SIG-M5 treated with dmso at 0.1 percent for 504 hours (cell line): Measurements from ENCODE around the gene SIPA1L3.
A peak's percentile ranks its signal among the peaks of the same experiment; 100 is the strongest.

ENCODE experiments used
- DNase-seq: peaks from one replicate; lab custom pipeline; 2025; ENCODE audit not compliant: unreplicated experiment; lab: John Stamatoyannopoulos, UW

SIPA1L3 gene

GRCh38 chr19:37947778-37948177 is 40.8 kb downstream of the SIPA1L3 start:
- no peak for DNase-seq

GRCh38 chr19:37948362-37948761 is 41.4 kb downstream of the SIPA1L3 start:
- DNase-seq: no peak

DNA sequence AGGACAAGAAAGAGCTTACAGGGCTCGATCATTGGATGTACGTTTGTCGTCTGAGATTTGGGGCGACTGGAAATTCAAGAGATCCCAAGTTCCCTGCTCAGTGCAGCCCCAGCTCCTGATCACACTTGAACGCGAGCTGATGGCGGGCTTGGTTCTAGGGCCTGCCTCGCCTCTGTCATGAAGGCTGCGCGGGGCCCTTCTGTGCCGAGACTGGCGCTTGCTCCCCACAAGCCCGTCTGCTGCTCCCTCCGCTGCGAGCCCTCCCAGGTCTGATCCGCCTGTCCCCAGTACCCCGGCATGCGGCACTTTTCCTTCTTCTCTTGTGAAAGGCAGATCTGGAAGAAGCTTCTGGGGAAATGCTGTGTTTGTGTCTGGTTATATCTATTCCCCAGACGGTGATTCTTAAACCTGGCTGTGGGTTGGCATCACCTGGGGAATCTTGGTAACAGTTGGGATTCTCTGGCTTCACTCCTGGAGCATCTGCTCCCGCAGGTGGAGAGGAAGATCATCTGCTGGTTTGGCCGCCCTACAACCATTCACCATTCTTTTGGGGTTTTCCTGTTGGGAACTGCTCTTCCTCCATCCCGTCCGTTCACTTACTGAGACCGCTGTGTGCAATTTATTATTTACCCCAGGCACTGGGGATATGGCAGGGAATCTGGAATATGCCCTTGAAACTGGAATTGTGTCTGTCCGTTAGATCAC is 43.6 kb downstream of the SIPA1L3 start:
- DNase-seq: no peak

DNA sequence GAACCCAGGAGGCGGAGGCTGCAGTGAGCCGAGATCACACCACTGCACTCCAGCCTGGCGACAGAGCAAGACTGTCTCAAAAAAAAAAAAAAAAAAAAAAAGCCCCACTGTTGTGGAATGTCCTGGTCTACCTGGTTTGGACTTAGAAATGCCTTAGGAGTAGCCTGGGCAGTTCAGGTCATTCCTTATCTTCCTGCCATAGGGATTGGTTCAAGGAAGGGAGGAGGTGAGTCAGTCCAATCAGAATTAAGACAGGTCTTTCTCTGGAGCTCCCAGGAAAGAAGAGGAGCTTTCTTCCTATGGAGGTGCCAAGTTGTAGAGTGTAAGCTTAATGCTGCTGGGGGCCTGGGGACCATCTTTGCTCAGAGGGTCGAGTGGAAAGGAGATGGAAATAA is 44.8 kb downstream of the SIPA1L3 start:
- no peak for DNase-seq

DNA sequence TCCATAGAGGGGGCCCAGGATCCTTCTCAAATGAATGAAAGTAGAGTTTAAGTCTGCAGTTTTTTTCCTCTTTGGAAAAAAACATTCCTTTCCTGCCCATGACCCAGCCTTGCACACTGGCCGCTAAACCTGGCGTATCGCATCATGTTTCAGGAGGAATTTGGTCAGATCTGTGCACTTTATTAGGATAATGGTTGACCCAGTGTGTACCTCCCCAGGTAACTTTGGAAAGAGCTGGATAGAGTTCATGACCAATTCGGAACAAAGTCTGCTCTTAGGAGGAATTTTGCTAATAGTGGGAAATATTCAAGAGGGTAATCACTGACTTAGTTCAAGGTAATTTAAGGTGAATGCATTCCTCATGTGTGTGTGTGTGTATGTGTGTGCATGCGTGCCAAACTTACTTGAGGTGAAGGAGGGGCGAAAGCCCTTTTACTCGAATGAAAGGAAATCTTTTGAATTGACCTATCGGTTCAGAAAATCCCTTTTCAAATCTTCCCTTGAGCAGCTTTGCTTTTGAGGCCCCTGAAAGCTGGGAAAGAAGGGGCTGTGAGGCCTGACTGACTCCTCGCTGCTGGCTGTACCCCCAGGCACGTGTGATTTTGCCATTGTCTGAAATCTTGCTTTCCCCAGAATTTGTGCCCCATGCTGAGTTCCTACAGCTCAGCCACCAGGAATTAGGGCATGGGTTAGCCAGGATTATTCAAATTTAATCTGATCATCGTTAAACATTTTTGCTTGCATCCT is 46.3 kb downstream of the SIPA1L3 start:
- no peak for DNase-seq

DNA sequence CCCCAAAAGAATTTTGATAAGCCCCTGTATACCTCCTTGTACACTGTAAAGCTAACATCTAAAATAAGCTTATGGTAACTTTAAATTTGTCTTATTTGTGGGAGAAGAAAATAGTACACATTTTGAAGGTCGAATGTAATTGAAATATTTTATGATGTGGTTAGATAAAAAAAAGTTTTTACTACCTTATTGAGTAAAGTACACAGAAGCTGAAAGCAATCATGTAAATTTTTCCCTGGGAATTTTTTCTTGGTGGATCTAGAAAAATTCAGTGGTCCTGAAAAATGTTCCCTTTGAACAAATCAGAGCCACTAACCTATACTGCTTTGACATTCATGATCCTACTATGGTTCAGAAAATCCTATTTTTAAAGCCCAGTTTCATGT is 46.9 kb downstream of the SIPA1L3 start:
- no peak for DNase-seq

DNA sequence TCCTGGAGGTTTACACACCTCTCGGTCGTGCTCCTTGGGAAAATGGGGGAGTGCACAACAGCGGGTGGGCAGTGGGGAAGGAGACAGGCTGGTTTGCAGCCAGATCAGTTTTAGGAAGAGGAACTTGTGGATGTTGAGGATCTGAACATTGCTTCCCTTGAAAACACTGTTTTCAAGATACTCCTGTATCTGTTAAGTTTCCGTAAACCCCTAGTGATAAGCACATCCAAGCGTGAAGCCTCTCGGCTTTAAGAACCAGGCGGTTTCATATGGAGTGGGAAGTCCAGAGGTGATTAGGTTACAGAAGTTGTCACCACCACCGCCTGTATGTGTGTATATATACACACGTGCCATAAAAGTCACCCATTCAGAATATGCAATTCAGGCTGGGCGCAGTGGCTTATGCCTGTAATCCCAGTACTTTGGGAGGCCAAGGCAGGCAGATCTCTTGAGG is 47.4 kb downstream of the SIPA1L3 start:
- no peak for DNase-seq

GRCh38 chr19:37955986-37956385 is 49.0 kb downstream of the SIPA1L3 start:
- no peak for DNase-seq

DNA sequence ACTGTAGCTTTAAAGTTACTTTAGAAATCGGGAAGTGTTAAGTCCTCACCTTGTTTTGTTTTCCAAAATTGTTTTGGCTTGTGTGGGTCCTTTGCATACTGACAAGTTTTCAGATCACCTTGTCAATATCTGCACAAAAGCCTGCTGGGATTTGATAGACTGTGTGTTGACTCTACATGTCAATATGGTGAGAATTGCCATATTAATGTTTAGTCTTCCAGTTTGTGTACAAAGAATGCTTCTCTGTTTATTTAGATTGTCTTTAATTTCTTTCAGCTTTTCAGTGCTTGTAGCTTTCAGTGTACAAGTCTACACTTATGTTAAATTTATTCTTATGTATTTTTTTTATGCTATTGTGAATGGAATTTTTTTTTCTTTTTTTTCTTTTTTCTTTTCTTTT is 50.2 kb downstream of the SIPA1L3 start:
- no peak for DNase-seq

GRCh38 chr19:37959665-37960114 is 52.7 kb downstream of the SIPA1L3 start:
- no peak for DNase-seq

DNA sequence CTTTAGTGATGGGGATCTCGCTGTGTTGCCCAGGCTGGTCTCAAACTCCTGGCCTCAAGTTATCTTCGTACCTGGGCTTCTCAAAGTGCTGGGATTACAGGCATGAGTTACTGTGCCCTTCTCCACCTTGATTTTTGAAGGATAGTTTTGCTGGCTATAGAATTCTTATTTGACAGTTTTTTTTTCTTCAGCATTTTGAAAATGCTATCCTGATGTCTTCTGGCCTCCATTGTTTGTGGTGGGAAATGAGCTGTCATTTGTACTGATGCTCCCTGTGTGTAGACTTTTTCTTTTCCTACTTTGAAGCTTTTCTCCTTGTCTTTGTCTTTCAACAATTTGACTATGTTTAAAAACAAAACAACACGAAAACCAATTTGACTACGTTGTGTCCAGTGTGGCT is 54.2 kb downstream of the SIPA1L3 start:
- no peak for DNase-seq

DNA sequence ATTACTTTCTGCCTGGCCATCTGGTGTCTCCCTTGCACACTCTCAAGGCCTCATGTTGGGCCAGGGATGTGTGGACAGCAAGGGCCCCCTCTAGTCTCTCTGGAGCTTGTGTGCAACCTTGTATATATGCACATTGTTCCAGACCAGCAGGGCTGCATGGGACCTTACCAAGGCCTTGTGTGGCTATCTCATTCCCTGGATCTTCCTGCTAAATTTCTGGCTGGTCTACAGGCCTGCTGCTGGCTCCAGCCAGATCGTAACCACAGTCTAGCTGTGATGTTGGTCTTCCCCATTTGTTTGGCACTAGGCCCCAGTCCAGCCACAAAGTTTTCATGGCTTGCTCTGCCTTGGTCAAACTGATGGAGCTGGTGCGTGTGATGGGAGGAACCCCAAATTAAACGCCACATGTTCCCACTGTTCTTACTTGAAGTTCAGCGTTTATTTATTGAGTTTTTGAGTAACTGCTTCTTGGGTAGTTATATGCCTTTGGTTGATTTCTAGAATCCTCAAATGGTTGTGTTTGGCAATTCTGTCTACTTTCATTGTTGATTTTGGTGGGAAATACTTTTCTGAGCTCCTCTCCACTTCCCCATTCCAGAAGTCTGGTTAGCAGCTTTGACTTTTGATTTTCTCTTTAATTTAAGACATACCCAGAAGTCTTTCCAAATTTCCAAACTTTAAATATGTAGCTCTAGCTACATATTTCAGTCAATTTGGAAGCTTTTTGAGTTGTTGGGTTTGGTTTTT is 56.4 kb downstream of the SIPA1L3 start:
- DNase-seq: peak; percentile 10

DNA sequence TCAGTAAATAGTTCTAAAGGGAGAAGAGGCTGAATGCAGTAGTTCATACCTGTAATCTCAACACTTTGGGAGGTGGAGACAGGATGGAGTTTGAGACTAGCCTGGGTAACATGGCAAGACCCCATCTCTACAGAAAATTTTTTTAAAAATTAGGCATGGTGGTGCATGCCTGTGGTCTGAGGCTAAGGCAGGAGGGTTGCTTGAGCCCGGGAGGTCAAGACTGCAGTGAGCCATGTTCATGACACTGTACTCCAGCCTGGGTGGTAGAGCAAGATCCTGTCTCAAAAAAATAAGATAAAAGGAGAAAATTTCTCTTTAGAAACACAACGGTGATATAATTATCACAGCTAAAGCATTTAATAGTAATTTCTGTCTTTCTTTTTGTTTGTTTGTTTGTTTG is 57.1 kb downstream of the SIPA1L3 start:
- DNase-seq: no peak

GRCh38 chr19:37966211-37966661 is 59.2 kb downstream of the SIPA1L3 start:
- DNase-seq: no peak

- no peak for DNase-seq
Observed at GRCh38 chr19:37966662-37967231, 59.7 kb downstream of the SIPA1L3 start.

- DNase-seq: peak; percentile 28
Observed at GRCh38 chr19:37969695-37970094, 62.7 kb downstream of the SIPA1L3 start.

DNA sequence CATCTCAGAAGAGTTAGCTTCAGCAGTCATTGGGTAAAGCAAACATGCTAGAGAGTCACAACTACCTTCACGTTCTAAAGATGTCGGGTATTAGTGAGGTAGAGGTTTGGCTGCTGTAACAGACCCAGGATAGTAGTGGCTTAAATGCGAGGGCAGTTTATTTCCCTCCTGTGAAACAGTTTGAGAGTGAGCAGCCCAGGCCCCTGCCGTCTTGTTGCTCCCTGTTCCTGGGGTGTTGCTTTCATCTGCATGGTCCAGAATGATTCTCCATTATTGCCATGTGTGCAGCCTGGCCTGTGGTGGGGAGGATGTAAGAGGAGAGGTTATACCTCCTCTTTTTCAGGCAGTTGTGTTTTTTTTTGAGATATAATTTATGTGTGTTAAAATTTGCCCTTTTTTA is 63.7 kb downstream of the SIPA1L3 start:
- no peak for DNase-seq

DNA sequence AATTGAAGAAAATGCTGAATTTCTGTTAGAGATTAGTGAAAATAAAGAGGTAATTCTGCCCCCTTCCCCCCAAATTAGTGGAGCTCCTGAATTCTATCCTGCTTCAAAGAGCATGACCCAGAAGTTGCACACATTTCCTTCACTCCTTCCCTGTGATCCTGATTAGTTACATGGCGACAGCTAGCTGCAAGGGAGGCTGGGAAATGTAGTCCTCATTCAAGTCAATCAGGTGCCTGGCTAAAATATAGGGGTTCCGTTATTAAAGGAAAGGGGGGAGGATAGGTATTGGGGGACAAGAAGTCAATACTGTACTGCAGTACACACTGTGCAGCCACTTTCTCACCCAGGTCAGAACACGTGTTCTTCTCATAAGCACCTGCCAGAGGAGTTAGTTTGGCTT is 65.8 kb downstream of the SIPA1L3 start:
- DNase-seq: no peak

DNA sequence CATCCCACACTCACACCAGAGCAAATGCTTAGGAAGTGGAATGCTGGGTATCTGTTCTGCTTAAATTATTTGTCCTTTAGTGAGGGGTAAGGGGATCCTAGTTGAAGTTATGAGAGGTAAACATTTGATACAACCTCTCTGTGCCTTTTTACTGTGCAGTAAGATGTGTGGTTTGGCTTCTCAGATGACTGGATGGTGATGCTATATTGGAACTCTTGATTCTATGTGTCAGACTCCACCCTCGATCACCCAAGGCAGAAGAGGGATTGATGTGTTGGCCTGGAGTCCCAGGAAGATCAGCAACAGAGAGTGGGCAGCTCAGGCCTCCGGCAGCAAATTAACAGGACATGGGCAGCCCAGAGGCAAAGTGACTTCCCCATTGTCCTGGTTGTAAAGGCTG is 66.7 kb downstream of the SIPA1L3 start:
- no peak for DNase-seq

- DNase-seq: no peak
Observed at GRCh38 chr19:37975071-37975470, 68.1 kb downstream of the SIPA1L3 start.
